GM19452 (cell line): ENCODE results near the gene HAS3.
A peak's percentile ranks its signal among the peaks of the same experiment; 100 is the strongest.
"Not testable (repeated sequence)": the region's sequence is repeated elsewhere in the genome, so short reads cannot be mapped to it uniquely, and the experiment has no call there.

ENCODE experiments used
- ATAC-seq: cut with Tn5 transposase; IDR thresholded peaks from one replicate; pipeline ENCODE4 v1.9.1; 2021; ENCODE audit not compliant: unreplicated experiment

Gene HAS3

DNA sequence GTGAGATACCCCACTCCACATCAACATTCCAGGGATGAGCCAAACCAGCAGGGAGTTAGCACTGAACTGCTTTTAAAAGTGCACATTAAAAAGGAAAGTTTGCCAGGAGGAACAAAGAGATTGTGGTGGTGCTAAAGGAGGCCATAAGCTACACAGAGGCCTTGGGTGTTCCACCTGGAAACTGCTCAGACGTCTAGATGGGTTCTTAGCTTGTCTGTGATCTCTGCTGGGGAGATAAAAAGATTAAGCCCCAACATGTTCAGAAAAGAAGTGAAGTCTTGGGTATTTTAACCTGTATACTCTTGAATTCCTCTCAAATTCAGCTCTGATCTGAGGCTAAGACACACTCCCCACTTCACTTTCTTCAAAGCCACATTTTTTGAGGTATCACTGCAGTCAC is 10.4 kb downstream of the HAS3 start:
- ATAC-seq = no peak

- no peak for ATAC-seq
These were observed 10.9 kb downstream of the HAS3 start for GRCh38 chr16:69116256-69116875.

DNA sequence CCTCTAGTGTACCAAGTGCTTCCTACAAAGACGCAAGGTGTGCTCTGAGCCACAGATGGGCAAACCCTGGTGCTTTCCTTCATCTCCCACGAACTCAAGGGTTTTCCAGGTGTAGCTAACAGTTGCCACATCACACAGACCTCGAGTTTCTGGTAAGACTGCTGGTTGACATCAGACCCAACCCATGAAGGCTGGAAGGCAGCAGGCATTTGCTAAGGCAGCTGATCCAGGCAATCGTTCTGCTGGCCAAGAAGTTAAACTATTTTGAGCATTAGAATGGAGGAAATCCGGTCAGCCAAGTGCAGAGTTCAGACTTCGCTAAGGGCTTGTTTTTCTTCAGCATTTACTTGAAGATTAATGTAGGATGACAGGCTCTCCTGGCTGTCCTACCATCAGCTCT is 11.5 kb downstream of the HAS3 start:
- ATAC-seq = no peak

DNA sequence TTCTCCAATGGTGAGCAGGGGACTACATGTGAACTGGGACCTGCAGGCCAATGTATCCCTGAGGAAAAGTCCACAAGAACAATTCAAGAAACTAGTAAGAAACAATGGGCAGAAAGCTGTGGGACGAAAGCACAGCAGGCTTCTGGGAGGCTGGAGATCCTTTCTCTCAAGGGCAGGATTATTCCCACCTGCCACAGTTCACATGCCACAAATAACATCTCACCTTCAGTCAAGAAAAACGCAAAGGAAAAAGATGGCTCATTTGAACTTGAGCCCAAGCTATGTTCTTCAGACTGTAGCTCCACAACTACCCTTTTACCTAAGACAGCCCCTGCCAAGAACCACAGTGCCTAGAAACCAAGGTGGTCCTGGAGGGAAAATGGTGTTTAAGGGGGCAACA is 13.0 kb downstream of the HAS3 start:
- no peak for ATAC-seq

DNA sequence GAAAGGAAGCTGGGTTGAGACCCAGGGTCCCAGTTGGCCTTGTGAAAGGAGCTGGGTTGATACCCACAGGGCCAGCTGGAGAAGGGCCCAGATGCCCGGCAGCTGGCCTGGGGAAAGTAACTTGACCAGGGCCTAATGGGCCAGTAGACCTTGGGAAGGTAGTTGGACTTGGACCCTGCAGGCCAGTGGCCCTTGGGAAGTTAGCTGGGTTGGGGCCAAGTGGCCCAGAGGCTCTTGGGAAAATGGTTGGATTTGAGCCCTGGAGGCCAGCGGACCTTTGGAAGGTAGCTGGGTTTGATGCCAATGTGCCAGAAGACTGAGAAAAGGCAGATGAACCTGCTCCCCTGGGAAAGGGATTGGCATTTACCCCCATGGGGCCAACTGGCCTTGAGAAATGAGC is 13.5 kb downstream of the HAS3 start:
- ATAC-seq = no peak

- ATAC-seq = no peak
These were observed 14.1 kb downstream of the HAS3 start for GRCh38 chr16:69119536-69119935.

DNA sequence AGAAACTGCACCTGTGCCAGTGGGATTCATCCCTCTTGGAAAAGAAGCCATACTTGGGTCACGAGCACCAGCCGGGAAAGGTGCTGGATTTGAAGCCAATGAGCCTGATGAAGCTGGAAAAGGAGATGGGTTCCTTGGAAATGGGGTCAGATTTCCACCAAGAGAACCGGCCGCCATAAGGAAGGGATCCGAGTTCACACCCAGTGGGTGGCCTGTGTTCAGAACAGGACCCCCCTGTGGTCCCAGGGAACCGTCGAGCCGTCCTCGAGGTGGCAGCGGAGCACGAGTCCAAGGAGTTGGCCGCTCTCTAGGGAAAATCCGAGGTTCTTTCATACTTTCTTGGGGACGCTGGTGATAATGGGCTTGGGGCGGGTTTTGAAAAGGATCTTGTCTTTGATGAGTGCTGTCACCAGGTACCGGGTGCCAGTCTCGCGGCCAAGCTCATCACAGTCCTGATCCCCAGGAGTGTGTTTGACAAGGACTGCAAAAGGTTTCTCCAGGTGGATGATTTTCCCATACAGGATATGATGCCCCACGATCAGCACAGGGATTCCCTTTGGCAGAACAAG is 14.7 kb downstream of the HAS3 start:
- no peak for ATAC-seq

DNA sequence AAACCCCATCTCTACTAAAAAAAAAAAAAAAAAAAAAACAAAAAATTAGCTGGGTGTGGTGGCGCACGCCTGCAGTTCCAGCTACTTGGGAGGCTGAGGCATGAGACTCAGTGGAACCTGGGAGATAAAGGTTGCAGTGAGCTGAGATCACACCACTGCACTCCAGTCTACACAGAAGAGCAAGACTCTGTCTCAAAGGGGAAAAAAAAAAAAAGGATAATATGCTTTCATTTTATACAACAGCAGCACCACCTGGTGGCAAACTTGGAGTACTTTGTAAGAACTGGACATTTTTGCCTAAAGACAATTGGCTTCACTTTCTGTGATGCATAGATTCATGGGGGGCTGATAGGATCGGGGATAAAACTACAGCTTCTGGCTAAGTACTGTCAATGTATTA is 18.5 kb downstream of the HAS3 start:
- ATAC-seq = no peak

GRCh38 chr16:69124406-69124805 is 19.0 kb downstream of the HAS3 start:
- ATAC-seq = not testable (repeated sequence)

DNA sequence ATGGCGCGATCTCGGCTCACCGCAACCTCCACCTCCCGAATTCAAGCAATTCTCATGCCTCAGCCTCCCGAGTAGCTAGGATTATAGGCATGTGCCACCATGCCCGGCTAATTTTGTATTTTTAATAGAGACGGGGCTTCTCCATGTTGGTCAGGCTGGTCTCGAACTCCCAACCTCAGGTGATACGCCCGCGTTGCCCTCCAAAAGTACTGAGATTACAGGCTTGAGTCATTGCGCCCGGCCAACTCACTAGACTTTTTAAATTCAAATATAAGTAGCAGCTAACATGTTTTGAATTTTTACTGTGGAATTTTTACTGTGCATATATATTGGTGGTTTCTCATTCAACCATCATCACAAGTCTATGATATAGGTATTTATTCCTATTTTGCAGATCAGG is 19.5 kb downstream of the HAS3 start:
- ATAC-seq = not testable (repeated sequence)

DNA sequence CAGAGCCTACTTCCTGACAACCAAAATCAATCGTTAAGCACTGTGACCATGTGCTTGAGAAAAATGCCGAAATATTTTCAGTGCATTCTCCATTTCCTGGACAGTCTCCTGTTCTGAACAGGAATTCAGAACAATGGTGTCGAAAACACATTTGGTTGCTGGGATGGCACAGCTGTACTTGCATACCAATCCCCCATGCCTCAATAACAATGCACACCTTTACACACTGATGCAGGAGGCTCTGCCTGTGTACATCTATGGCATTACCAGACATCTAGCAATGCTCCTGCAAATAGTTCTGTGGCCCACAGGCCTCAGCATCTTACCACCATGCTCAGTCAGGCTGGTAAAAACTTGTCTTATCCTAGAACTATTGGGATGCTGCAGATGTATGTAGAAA is 20.8 kb downstream of the HAS3 start:
- no peak for ATAC-seq

GRCh38 chr16:69126801-69127200 is 21.3 kb downstream of the HAS3 start:
- ATAC-seq = not testable (repeated sequence)

- ATAC-seq = no peak
These were observed 22.6 kb downstream of the HAS3 start for GRCh38 chr16:69127966-69128510.

GRCh38 chr16:69130461-69130860 is 25.0 kb downstream of the HAS3 start:
- ATAC-seq = no peak

DNA sequence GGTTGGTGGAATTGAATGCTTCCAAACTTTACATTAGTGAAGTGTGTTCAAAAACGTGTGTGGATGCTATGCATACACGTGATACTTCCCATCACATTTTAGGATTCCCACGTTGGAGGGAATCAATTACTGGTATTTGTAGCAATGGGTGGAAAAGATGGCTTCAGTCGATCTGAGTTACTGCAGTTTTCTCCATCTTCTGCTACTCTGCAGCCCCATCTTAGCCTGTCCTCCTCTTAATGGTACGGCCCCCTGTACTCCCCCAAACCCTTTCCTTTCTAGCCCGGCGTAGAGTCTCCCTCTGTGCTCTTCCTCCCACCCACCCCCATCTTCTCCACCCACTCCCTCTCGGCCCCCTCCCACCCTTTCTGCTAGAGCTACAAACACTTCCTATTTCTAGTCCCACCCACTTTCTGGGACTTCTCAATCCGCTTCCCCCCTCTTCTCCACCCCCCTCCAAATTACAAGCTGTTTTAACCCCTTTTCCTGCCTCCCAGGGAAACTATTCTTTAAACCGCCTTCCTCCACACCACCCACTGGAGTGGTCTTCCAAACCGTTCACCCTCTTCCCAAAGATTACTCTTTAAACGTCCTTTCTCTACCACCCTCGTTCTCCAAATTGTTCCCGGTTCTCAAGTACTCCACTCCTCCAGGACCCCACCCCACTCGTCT is 25.9 kb downstream of the HAS3 start:
- no peak for ATAC-seq

DNA sequence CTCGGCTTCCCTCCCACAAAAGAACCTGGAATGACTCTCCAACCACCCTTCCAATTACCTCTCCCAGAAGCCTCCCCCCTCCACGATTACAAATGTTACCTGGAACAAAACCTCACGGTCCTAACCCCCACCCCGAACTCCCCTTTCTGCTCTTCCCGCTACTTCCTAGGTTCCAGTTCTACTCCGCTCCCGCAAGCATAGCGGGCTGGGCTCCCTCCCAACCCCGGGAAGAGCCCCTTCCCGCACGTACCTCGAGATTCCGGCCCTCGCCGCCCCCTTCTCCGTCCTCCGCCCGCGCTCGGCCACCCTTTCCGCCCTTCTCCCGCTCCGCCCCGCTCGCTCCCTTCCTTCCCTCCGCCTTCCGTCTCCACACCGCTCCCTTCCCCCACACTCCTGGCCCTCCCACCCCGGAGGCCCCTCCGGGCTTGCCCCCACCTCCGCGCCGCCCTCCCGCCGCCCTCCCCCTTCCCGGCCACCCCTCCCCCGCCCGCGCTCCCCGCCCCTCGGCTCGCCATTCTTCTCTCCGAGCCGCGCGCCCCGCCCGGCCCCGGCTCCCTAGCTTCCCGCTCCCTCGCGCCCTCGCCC is 26.5 kb downstream of the HAS3 start:
- peak; percentile 42 for ATAC-seq

GRCh38 chr16:69132424-69133252 is 27.2 kb downstream of the HAS3 start, which contains the start of the genes CHTF8 and UTP4:
Gene CHTF8, minus strand, starts transcription at chr16:69132588. Its CDS starts 11,130 bp downstream, at chr16:69121458.
Gene UTP4, plus strand, starts transcription at chr16:69132649. Its CDS starts 811 bp downstream, at chr16:69133460.
- ATAC-seq = peak; percentile 93

DNA sequence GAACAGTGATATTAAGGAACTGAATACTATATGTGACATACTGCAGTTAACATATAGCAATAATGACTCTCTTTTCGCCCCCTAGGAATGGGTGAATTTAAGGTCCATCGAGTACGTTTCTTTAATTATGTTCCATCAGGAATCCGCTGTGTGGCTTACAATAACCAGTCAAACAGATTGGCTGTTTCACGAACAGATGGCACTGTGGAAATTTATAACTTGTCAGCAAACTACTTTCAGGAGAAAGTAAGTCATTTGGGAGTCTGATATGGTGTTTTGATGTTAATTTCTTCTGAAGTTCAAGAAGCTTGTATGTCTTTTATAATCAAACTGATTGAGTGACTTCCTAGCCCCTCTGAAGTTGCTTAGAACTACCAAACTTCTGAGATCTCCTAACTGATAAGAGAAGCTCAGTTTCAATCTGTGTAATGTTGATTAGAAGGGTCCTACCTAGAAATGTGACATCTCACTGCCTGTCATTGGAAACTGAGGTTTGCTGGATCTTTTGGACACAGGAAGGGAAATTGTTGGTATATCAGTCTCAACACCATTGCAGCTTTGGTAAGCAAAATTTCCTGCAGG is 28.0 kb downstream of the HAS3 start:
- no peak for ATAC-seq

DNA sequence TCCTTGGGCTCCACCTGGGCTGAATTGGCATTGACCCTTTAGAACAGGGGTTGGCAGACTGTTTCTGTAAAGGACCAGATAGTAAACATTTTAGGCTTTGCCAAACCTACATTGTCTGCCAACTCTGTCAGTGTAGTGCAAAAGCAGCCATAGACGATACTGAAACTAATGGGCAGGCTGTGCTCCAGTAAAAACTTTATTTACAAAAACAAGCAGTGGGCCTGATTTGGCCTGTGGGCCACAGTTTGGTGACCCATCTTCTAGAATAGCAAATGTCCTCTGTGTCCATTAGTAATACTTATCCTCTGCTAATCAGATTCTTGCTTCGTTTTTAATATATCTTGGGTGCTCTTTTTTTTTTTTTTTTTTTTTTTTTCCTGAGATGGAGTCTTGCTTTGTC is 33.2 kb downstream of the HAS3 start:
- no peak for ATAC-seq

- not testable (repeated sequence) for ATAC-seq
These were observed 34.0 kb downstream of the HAS3 start for GRCh38 chr16:69139464-69139863.
